ENCODE measurements around the gene SLC35G2.
A peak's percentile ranks its signal among the peaks of the same experiment; 100 is the strongest.
"Not testable (repeated sequence)": the region's sequence is repeated elsewhere in the genome, so short reads cannot be mapped to it uniquely, and the experiment has no call there.

The SLC35G2 gene

DNA sequence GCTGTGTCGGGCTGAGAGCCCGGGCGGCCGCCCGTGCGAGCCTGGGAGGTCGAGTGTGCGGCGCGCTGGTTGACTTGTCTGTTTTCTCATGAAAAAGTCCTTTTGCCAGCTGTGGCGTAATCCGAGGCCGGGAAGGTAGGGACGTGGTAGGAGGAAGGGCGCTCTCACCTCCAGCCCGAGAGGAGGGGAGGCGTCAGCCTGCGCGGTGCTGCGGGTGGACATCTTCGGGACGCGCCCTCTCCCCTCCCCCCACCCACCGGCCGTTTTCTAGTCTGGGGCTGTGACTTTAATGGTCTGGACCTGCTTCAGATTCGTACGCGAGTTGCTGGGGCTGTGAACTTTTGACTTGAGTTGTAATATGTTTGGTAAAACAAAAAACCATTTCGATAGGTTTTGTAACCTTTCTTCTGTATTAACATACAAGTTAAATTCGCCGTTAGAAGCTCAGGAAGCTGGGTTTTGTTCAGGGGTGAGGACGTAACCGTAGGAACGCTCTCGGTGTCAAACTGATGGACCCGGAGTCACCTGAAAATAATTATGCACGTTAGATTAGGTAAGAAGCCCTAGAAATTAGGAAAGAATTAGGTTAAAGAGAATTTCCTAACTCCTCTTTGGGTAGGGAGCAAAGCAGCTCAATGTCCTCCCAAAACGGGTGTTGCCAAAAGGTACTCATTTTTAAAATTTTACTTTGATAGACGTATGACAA lies 43.8 kb downstream of the SLC35G2 start:
- Histone ChIP-seq H3K9me3 (ENCODE audit: control insufficient read depth, insufficient read depth, low read length) (no peaks in the 10 kb centered on the region), H3K36me3 (ENCODE audit: control insufficient read depth, insufficient read depth, low read length) (no peaks in the 10 kb centered on the region), H3K4me3 (ENCODE audit: low read depth, low read length) (peak overlapping the region; percentile 87), H3K27me3 (ENCODE audit: control insufficient read depth, insufficient read depth, low read length) (no peaks in the 10 kb centered on the region), H3K4me1 (ENCODE audit: control insufficient read depth, insufficient read depth, low read length) (peaks cover 10% of the 10 kb centered on the region), H3K9ac (ENCODE audit: low read depth, low read length) (peak overlapping the region; percentile 38)

DNA sequence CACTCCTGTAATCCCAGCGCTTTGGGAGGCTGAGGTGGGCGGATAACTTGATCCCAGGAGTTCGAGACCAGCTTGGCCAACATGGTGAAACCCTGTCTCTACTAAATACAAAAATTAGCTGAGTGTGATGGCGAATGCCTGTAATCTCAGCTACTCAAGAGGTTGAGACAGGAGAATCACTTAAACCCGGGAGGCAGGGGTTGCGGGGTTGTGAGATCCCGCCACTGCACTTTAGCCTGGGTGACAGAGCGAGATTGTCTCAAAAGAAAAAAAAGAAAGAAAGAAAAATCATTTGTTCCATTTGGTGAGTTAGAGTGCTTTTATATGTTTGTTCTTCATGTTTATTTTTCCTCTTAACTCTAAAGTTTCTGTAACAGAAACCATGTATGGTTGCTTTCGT lies 50.4 kb downstream of the SLC35G2 start:
- H3K4me1 ChIP-seq (ENCODE audit: control insufficient read depth, insufficient read depth, low read length), result no peaks in the 10 kb centered on the region
- H3K4me3 ChIP-seq (ENCODE audit: low read depth, low read length), result no peak overlapping the region
- peaks cover 2% of the 10 kb centered on the region for H3K36me3 ChIP-seq (ENCODE audit: control insufficient read depth, insufficient read depth, low read length)
- no peaks in the 10 kb centered on the region for H3K27me3 ChIP-seq (ENCODE audit: control insufficient read depth, insufficient read depth, low read length)
- no peaks in the 10 kb centered on the region for H3K9me3 ChIP-seq (ENCODE audit: control insufficient read depth, insufficient read depth, low read length)
- H3K9ac ChIP-seq (ENCODE audit: low read depth, low read length), result no peak overlapping the region

DNA sequence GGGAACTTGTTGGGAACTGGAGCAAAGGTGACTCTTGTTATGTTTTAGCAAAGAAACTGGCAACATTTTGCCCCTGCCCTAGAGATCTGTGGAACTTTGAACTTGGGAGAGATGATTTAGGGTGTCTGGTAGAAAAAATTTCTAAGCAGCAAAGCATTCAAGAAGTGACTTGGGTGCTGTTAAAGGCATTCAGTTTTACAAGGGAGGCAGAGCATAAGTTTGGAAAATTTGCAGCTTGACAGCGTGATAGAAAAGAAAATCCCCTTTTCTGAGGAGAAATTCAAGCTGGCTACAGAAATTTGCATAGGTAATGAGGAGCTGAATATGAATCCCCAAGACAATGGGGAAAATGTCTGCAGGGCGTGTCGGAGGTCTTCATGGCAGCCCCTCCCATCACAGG lies 53.3 kb downstream of the SLC35G2 start:
- not testable (repeated sequence) for H3K9ac ChIP-seq (ENCODE audit: low read depth, low read length); H3K36me3 ChIP-seq (ENCODE audit: control insufficient read depth, insufficient read depth, low read length); H3K4me1 ChIP-seq (ENCODE audit: control insufficient read depth, insufficient read depth, low read length); H3K27me3 ChIP-seq (ENCODE audit: control insufficient read depth, insufficient read depth, low read length); H3K9me3 ChIP-seq (ENCODE audit: control insufficient read depth, insufficient read depth, low read length); H3K4me3 ChIP-seq (ENCODE audit: low read depth, low read length)

DNA sequence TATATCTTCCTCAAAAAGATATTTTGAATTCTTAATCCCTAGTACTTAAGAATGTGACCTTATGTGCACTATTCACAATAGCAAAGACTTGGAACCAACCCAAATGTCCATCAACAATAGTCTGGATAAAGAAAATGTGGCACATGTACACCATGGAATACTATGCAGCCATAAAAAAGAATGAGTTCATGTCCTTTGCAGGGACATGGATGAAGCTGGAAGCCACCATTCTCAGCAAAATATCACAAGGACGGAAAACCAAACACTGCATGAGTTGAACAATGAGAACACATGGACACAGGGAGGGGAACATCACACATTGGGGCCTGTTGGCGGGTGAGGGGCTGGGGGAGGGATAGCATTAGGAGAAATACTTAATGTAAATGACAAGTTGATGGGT lies 60.6 kb downstream of the SLC35G2 start:
- not testable (repeated sequence) for H3K4me3 ChIP-seq (ENCODE audit: low read depth, low read length); H3K4me1 ChIP-seq (ENCODE audit: control insufficient read depth, insufficient read depth, low read length); H3K9ac ChIP-seq (ENCODE audit: low read depth, low read length); H3K9me3 ChIP-seq (ENCODE audit: control insufficient read depth, insufficient read depth, low read length); H3K27me3 ChIP-seq (ENCODE audit: control insufficient read depth, insufficient read depth, low read length); H3K36me3 ChIP-seq (ENCODE audit: control insufficient read depth, insufficient read depth, low read length)

DNA sequence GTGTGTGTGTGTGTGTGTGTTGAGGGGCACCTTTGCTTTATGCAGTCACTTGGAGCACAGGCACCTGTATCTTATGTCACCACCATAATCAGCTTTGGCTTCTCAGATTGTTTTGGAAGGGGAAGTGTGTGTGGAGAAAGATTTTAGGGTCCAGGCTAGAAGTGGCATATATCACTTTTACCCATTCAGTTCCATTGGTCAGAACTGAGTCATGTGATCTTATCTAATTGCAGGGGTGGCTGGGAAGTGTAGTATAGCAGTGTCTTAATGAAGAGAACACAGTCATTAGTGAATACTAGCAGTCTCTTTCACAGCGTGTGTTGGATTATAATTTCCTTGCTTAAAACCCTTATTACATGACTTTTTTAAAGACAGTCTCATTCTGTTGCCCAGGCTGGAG lies 63.6 kb downstream of the SLC35G2 start:
- Histone ChIP-seq H3K4me3 (ENCODE audit: low read depth, low read length) (no peak overlapping the region), H3K4me1 (ENCODE audit: control insufficient read depth, insufficient read depth, low read length) (no peaks in the 10 kb centered on the region), H3K9ac (ENCODE audit: low read depth, low read length) (no peak overlapping the region), H3K9me3 (ENCODE audit: control insufficient read depth, insufficient read depth, low read length) (no peaks in the 10 kb centered on the region), H3K27me3 (ENCODE audit: control insufficient read depth, insufficient read depth, low read length) (no peaks in the 10 kb centered on the region), H3K36me3 (ENCODE audit: control insufficient read depth, insufficient read depth, low read length) (no peaks in the 10 kb centered on the region)

DNA sequence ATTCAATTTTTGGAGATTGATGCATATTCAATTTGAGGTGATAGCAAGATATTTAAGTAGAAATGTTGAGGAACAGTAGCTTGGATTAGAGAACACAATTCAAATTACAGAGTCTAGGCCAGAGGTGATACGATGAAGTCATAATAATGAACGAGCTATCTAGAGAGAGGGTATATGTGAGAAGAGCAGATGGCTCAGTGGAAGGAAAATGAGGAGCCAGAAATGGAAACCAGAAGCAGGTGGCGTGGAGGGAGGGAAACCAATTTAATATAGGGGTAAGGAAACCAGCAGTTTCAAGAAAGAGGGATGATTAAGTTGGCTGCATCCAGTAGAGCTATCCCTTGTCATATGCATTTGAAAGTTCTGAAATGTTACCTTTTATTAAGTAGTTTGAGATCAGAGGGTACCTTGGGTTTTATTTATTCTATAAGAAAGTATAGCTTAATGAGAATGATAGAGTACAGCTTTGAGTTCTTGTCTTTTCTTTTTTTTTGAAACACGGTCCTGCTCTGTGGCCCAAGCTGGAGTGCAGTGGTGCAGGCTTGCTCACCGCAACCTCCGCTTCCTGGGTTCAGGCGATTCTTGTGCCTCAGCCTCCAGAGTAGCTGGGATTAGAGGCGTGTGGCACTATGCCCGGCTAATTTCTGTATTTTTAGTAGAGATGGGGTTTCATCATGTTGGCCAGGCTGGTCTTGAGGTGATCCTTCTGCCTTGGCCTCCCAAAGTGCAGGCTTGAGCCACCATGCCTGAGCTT lies 65.2 kb downstream of the SLC35G2 start:
- Histone ChIP-seq H3K27me3 (ENCODE audit: control insufficient read depth, insufficient read depth, low read length) (no peaks in the 10 kb centered on the region), H3K36me3 (ENCODE audit: control insufficient read depth, insufficient read depth, low read length) (no peaks in the 10 kb centered on the region), H3K4me3 (ENCODE audit: low read depth, low read length) (no peak overlapping the region), H3K4me1 (ENCODE audit: control insufficient read depth, insufficient read depth, low read length) (no peaks in the 10 kb centered on the region), H3K9me3 (ENCODE audit: control insufficient read depth, insufficient read depth, low read length) (no peaks in the 10 kb centered on the region), H3K9ac (ENCODE audit: low read depth, low read length) (no peak overlapping the region)

DNA sequence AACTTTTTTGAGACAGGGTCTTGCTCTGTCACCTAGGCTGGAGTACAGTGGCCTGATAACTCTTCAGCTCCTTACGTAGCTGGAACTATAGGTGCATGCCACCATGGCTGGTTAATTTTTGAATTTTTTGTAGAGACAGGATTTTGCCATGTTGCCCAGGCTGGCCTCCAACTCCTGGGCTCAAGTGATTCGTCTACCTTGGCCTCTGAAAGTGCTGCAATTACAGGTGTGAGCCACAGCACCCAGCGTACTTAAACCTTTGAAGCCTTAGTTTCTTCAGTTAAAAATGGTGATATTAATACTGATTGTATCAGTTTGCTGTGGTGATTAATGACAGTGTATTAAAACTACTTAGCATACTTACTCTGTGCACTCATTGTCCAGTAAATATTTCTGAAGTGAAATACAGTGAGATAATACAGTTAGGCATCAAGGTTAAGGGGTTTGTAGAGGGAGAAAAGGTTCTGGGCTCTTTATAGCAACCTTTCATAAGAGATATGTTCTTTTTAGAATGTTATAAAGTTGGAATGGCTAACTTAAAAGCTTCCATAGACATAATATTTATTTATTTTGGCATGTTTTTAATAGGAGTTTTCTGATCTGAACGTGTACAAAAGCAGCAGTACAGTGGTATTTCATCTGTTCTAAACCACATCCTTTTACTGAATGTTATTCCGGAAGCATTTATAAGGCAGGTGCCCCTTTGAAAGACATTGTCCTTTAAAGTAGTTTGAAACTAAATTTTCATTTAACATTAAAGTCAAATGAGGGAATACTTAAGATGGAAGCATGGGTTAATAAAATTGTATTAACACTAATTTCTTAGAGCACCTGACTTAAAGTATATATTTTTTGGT lies 66.7 kb downstream of the SLC35G2 start:
- Histone ChIP-seq H3K4me1 (ENCODE audit: control insufficient read depth, insufficient read depth, low read length) (no peaks in the 10 kb centered on the region), H3K9ac (ENCODE audit: low read depth, low read length) (no peak overlapping the region), H3K27me3 (ENCODE audit: control insufficient read depth, insufficient read depth, low read length) (no peaks in the 10 kb centered on the region), H3K9me3 (ENCODE audit: control insufficient read depth, insufficient read depth, low read length) (no peaks in the 10 kb centered on the region), H3K36me3 (ENCODE audit: control insufficient read depth, insufficient read depth, low read length) (no peaks in the 10 kb centered on the region), H3K4me3 (ENCODE audit: low read depth, low read length) (no peak overlapping the region)

DNA sequence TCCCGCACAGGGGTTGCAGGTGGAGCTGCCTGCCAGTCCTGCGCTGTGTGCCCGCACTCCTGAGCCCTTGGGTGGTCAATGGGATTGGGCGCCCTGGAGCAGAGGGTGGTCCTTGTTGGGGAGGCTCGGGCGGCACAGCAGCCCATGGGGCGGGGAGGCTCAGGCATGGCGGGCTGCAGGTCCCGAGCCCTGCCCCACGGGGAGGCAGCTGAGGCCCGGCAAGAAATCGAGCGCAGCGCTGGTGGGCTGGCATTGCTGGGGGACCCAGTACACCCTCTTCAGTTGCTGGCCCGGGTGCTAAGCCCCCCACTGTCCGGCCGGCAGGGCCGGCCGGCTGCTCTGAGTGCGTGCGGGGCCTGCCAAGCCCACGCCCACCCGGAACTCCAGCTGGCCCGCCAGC lies 71.0 kb downstream of the SLC35G2 start:
- H3K9ac ChIP-seq (ENCODE audit: low read depth, low read length), result no peak overlapping the region
- no peaks in the 10 kb centered on the region for H3K36me3 ChIP-seq (ENCODE audit: control insufficient read depth, insufficient read depth, low read length)
- H3K27me3 ChIP-seq (ENCODE audit: control insufficient read depth, insufficient read depth, low read length), result no peaks in the 10 kb centered on the region
- no peaks in the 10 kb centered on the region for H3K9me3 ChIP-seq (ENCODE audit: control insufficient read depth, insufficient read depth, low read length)
- peaks cover 10% of the 10 kb centered on the region for H3K4me1 ChIP-seq (ENCODE audit: control insufficient read depth, insufficient read depth, low read length)
- no peak overlapping the region for H3K4me3 ChIP-seq (ENCODE audit: low read depth, low read length)

DNA sequence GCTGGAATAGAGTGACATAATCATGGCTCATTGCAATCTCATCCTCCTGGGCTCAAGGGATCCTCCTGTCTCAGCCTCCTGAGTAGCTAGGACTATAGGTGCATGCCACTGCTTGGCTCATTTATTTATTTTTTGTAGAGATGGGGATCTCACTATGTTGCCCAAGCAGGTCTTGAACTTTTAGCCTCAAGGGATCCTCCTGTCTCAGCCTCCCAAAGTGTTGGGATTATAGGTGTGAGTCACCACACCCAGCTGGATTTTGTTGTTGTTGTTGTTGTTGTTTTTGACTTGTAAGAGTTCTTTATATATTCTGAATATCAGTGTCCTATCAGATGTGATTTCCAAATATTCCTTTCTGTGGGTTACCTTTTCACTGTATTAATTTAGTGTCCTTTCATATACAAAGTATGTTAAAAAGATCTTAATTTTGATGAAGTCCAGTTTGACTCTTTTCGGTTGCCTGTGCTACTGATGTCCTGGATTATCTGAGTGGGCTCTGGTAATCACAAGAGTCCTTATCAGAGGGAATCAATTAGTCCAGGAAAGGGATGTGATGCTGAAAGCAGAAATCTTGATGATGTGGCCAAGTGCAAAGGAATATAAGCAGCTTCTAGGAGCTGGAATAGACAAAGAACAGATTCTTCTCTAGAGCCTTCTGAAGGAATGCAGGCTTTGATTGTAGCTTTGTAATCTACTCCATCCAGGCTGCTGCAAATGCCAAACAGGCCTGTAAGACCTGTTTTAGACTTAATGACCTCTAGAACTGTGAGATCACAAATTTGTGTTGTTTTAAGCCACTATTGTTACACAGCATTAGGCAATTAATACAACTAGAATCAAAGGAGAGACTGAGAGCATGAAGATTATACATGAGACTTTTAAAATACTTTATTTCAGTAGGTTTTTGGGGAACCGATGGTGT lies 73.3 kb downstream of the SLC35G2 start:
- no peaks in the 10 kb centered on the region for H3K27me3 ChIP-seq (ENCODE audit: control insufficient read depth, insufficient read depth, low read length)
- no peaks in the 10 kb centered on the region for H3K9me3 ChIP-seq (ENCODE audit: control insufficient read depth, insufficient read depth, low read length)
- H3K4me3 ChIP-seq (ENCODE audit: low read depth, low read length), result no peak overlapping the region
- H3K36me3 ChIP-seq (ENCODE audit: control insufficient read depth, insufficient read depth, low read length), result no peaks in the 10 kb centered on the region
- H3K9ac ChIP-seq (ENCODE audit: low read depth, low read length), result no peak overlapping the region
- peaks cover 10% of the 10 kb centered on the region for H3K4me1 ChIP-seq (ENCODE audit: control insufficient read depth, insufficient read depth, low read length)

DNA sequence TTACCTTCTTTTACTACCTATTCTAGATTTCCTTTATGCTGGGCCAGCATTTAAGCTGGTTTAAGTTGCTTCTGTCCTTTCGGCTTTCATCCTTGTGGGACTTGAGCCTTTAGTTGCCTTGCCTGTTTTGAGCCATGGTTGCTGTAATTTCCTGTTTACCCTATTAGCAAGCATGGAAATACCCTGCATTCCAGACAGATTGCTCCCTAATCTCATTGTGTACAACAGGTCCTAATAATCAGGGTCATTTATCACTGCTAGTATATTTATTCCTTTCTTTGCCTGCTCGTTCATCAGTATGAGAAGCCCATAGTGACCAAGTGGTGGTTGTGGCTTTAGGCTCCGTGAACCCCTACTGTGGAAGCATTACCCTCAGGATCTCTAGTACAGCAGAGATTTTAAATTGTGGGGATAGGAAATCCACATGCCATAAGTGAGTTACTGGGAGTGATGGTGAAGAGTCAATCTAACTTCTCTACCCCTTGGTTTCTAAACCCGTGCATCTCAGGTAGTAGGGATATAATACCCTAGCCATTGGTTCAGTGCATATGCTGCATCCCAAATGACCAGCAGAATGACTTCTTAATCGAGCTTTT lies 75.0 kb downstream of the SLC35G2 start:
- no peak overlapping the region for H3K9ac ChIP-seq (ENCODE audit: low read depth, low read length)
- H3K36me3 ChIP-seq (ENCODE audit: control insufficient read depth, insufficient read depth, low read length), result no peaks in the 10 kb centered on the region
- H3K27me3 ChIP-seq (ENCODE audit: control insufficient read depth, insufficient read depth, low read length), result no peaks in the 10 kb centered on the region
- peaks cover 10% of the 10 kb centered on the region for H3K4me1 ChIP-seq (ENCODE audit: control insufficient read depth, insufficient read depth, low read length)
- H3K9me3 ChIP-seq (ENCODE audit: control insufficient read depth, insufficient read depth, low read length), result no peaks in the 10 kb centered on the region
- no peak overlapping the region for H3K4me3 ChIP-seq (ENCODE audit: low read depth, low read length)

DNA sequence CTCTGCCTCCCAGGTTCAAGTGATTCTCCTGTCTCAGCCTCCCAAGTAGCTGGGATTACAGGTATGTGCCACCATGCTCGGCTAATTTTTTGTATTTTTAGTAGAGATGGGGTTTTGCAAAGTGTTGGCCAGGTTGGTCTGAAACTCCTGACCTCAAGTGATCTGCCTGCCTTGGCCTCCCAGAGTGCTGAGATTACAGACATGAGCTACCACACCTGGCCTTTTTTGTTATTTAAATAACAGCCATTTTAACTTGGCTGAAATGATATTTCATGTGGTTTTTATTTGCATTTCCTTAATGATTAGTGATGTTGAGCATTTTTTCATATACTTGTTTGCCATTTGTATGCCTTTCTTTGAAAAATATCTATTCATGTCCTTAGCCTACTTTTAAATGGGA lies 78.2 kb downstream of the SLC35G2 start:
- H3K36me3 ChIP-seq (ENCODE audit: control insufficient read depth, insufficient read depth, low read length); H3K4me3 ChIP-seq (ENCODE audit: low read depth, low read length); H3K9ac ChIP-seq (ENCODE audit: low read depth, low read length); H3K9me3 ChIP-seq (ENCODE audit: control insufficient read depth, insufficient read depth, low read length); H3K27me3 ChIP-seq (ENCODE audit: control insufficient read depth, insufficient read depth, low read length): not testable (repeated sequence)
- peaks cover 27% of the 10 kb centered on the region for H3K4me1 ChIP-seq (ENCODE audit: control insufficient read depth, insufficient read depth, low read length)
